Skeletal muscle tissue (tissue), 4 donors: Measurements from ENCODE around the gene HIRIP3. TPM values are rescaled to one million over a fixed set of nuclear protein-coding genes. Genes with fewer than 3 reads are reported as not detected.
"Not testable (repeated sequence)": the region's sequence is repeated elsewhere in the genome, so short reads cannot be mapped to it uniquely, and the experiment has no call there.

ENCODE experiments used
- H3K27ac ChIP-seq: one replicate; pipeline ENCODE4 v1.7.0; 2013; ENCODE audit warnings: mild to moderate bottlenecking, low read depth, low read length, inconsistent platforms
- H3K27me3 ChIP-seq, 3 donors: one replicate each; pipeline ENCODE4 v1.7.0; 2013; ENCODE audit warnings: low read length in 3 of 3; ENCODE audit not compliant: control insufficient read depth in 3 of 3, insufficient read depth in 3 of 3
- H3K36me3 ChIP-seq, 3 donors: one replicate each; pipeline ENCODE4 v1.7.0; 2013; ENCODE audit warnings: low read length in 3 of 3; ENCODE audit not compliant: control insufficient read depth in 3 of 3, insufficient read depth in 3 of 3
- H3K4me1 ChIP-seq, 3 donors: one replicate each; pipeline ENCODE4 v1.7.0; 2013; ENCODE audit warnings: low read length in 3 of 3, mild to moderate bottlenecking in 3 of 3; ENCODE audit not compliant: control insufficient read depth in 3 of 3, insufficient read depth in 3 of 3
- H3K4me3 ChIP-seq, 3 donors: one replicate each; pipeline ENCODE4 v1.7.0; 2013; ENCODE audit warnings: low read length in 3 of 3
- H3K9ac ChIP-seq, 3 donors: one replicate each; pipeline ENCODE4 v1.7.0; 2013; ENCODE audit warnings: low read length in 3 of 3, mild to moderate bottlenecking in 3 of 3, moderate library complexity in 2 of 3, low read depth in 1 of 3
- H3K9me3 ChIP-seq, 3 donors: one replicate each; pipeline ENCODE4 v1.7.0; 2013; ENCODE audit warnings: low read length in 3 of 3; ENCODE audit not compliant: control insufficient read depth in 3 of 3
- total RNA-seq: library from RNA; depleted of rRNA; stranded (reverse); fragments of >200 nt; gene quantifications from one replicate; pipeline ENCODE4 v1.2.3, GENCODE V29; 2014
- donor health status: Osteomylitis.

HIRIP3 gene, protein sequence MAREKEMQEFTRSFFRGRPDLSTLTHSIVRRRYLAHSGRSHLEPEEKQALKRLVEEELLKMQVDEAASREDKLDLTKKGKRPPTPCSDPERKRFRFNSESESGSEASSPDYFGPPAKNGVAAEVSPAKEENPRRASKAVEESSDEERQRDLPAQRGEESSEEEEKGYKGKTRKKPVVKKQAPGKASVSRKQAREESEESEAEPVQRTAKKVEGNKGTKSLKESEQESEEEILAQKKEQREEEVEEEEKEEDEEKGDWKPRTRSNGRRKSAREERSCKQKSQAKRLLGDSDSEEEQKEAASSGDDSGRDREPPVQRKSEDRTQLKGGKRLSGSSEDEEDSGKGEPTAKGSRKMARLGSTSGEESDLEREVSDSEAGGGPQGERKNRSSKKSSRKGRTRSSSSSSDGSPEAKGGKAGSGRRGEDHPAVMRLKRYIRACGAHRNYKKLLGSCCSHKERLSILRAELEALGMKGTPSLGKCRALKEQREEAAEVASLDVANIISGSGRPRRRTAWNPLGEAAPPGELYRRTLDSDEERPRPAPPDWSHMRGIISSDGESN
- total RNA-seq, result 9.4 TPM

DNA sequence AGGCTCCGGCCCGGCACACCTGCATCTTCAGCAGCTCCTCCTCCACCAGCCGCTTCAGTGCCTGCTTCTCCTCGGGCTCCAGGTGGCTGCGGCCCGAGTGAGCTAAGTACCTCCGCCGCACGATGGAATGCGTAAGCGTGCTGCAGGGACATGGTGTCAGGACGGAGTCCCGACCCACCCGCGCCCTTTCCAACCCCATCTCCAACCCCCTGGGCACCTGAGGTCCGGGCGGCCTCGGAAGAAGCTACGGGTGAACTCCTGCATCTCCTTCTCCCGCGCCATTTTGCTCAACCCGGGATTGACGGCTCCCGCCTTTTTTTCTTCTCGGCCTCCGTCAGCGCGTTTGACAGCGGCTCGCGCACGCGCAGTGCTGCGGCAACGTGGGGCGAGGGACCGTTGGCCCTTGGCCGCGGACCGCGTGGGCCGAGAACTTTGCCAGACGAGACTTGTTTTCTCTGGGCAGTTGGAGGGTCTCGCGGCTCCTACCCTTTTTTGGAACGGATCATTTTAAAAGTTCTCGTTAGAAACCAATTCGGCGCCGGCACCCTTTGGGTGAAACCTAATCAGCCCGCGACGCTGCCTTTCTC lies at the start of gene HIRIP3:
TSS of gene HIRIP3 (minus strand) at position 294 of the 587 bp plus-strand sequence. CDS start at position 282, 12 bp downstream.
- H3K36me3 ChIP-seq, result peaks cover 31 to 38% (median 37%) of the 10 kb centered on the region in 3 donors
- no peaks in the 10 kb centered on the region for H3K9me3 ChIP-seq
- peak within 1 kb of the TSS; percentile 99 for H3K27ac ChIP-seq
- peak within 1 kb of the TSS; percentile 95 to 97 (median 96) for H3K9ac ChIP-seq
- peaks cover 18 to 34% (median 20%) of the 10 kb centered on the region in 3 donors for H3K4me1 ChIP-seq
- H3K4me3 ChIP-seq, result peak within 1 kb of the TSS; percentile 77 to 98 (median 96)
- H3K27me3 ChIP-seq, result peaks cover 0 to 3% (median 0%) of the 10 kb centered on the region in 3 donors

DNA sequence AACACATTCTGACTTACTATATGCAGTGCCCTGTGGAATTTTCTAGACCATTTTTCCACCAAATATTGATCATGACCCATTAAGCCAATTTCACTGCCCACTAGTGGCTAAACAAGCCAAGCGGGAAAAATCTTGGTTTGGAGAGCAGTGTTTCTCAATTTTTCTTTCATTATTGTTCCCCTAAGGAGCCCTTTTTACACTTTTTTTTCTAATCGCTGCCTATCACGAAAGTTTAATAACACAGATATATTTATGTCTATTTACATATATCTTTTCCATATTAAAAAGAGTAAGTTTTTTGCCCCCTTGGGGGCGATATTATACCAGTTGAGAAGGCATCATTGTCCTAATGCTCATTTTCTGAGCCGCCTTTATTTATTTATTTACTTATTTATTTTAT lies 46.4 kb upstream of the HIRIP3 start:
- Histone ChIP-seq H3K9ac (no peak overlapping the region), H3K9me3 (no peaks in the 10 kb centered on the region), H3K27ac (no peak overlapping the region), H3K4me3 (no peak overlapping the region), H3K36me3 (no peaks in the 10 kb centered on the region), H3K27me3 (peaks cover 0 to 4% (median 0%) of the 10 kb centered on the region in 3 donors), H3K4me1 (peaks cover 0 to 2% (median 0%) of the 10 kb centered on the region in 3 donors)

DNA sequence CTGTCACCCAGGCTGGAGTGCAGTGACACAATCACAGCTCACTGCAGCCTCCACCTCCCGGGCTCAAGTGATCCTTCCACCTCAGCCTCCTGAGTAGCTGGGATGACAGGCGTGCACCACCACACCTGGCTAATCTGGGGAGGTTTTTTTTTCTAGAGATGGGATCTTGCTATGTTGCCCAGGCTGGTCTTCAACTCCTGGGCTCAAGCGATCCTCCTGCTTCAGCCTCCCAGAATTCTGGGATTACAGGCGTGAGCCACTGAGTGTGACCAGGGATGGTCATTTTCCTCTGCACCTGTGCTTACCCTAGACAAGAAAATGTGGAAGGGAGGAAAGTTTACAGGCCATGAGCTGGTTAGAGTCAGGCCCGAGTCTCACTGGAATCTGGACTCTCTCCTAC lies 45.3 kb upstream of the HIRIP3 start:
- H3K27me3 ChIP-seq, H3K36me3 ChIP-seq, H3K27ac ChIP-seq, H3K9me3 ChIP-seq, H3K4me3 ChIP-seq, H3K4me1 ChIP-seq, H3K9ac ChIP-seq: not testable (repeated sequence)

DNA sequence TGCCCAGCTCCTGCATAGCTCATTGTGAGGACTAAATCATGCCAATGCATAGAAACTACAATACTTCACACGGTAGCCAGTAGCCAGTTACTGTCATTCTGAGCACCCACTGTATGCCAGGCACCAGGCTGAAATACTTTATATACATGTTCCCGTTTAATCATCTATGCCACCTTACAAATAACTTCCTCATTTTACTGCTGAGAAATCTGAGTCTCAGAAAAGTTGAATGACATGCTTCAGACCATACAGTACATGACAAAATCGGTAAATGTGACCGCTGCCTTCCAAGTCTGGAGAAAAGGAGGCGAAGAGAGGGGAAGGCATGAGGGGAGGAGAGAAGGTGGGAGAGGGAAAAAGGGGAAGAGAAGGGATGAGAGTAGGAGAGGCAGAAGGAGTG lies 44.8 kb upstream of the HIRIP3 start:
- H3K27ac ChIP-seq, result no peak overlapping the region
- H3K4me3 ChIP-seq, result no peak overlapping the region
- no peaks in the 10 kb centered on the region for H3K9me3 ChIP-seq
- peaks cover 0 to 2% (median 0%) of the 10 kb centered on the region in 3 donors for H3K4me1 ChIP-seq
- peaks cover under 1 to 7% (median 2%) of the 10 kb centered on the region in 3 donors for H3K27me3 ChIP-seq
- H3K9ac ChIP-seq, result no peak overlapping the region
- no peaks in the 10 kb centered on the region for H3K36me3 ChIP-seq

DNA sequence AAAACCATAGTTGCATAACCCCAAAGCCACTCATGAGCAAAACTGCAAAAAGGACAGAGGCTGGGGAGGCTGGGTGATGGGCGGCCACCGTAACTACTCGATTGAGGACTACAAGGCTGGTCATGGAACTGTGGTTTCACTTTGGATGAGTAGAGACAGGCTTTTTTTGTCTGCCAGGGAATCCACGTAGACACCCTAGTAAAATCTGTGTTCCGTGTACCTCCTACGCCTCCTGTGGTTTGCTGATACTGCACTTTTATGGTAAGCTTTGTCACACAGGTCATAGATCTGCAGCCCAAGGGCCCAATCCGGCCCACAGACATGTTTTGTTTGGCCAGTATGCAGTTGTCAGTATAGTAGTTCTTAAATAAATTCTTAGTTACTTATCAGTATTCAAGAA lies 37.9 kb upstream of the HIRIP3 start:
- Histone ChIP-seq H3K27me3 (peaks cover 32 to 50% (median 45%) of the 10 kb centered on the region in 3 donors), H3K4me1 (peaks cover 15 to 22% (median 16%) of the 10 kb centered on the region in 3 donors), H3K36me3 (no peaks in the 10 kb centered on the region), H3K4me3 (no peak overlapping the region), H3K27ac (no peak overlapping the region), H3K9ac (no peak overlapping the region), H3K9me3 (no peaks in the 10 kb centered on the region)

DNA sequence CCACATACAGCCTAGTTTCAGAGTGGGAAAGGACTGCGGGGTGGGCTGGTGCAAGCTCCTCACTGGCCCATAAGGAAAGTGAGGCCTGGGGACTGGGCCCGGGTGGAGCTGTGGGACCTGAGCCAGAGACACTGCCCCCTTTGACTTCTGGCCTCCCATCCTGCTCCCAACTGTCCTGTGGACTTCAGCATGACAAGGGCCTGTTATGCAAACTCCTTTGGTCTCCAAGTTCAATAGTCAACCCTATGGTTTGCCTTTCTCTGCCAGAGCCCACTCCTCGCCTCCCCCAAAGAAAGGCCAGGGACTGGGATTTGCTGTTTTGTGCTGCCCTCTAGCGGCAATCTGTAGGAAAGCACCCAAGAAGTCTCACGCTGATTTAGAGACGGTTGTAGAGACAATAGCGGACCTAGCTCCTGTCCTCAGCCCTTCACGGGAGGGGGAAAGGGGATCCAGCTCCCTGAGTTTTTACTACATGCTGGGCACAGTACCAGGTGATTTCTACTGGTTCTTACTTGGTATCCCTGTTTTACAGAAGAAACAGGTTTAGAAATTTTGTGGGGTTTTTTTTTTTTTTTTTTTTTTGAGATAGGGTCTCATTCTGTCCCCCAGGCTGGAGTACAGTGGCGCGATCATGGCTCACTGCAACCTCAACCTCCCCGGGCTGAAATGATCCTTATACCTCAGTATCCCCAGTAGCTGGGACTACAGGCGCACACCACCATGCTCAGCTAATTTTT lies 36.8 kb upstream of the HIRIP3 start:
- no peak overlapping the region for H3K9ac ChIP-seq
- no peak overlapping the region for H3K4me3 ChIP-seq
- H3K4me1 ChIP-seq, result peaks cover 15 to 28% (median 18%) of the 10 kb centered on the region in 3 donors
- H3K27me3 ChIP-seq, result peaks cover 35 to 56% (median 50%) of the 10 kb centered on the region in 3 donors
- H3K27ac ChIP-seq, result no peak overlapping the region
- H3K9me3 ChIP-seq, result no peaks in the 10 kb centered on the region
- H3K36me3 ChIP-seq, result no peaks in the 10 kb centered on the region

DNA sequence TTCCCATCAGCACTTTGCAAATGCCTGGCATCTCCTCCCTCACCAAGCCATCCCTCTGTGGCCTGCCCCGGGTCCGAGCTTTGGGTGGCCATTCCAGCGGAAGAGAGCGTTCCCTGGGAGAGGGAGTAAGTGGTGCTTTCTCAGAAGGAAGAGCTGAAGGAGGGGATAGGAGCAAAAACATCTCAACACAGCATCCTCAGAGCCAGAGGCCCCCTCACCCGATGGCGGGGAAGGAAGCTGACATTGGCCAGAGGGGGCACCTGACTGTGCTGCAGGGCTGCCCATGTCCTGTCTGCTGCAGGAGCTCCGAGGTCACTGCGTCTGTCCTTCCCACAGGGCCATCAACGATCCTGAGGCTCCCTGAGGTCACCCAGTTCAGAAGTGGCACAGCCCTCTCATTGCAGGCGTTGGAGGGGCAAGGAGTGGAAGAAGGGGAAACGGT lies 36.1 kb upstream of the HIRIP3 start:
- Histone ChIP-seq H3K36me3 (no peaks in the 10 kb centered on the region), H3K4me3 (no peak overlapping the region), H3K9me3 (no peaks in the 10 kb centered on the region), H3K27me3 (peaks cover 42 to 60% (median 54%) of the 10 kb centered on the region in 3 donors), H3K9ac (peak overlapping the region in 1 of 3 donors; percentile 8), H3K27ac (no peak overlapping the region), H3K4me1 (peaks cover 15 to 28% (median 18%) of the 10 kb centered on the region in 3 donors)

DNA sequence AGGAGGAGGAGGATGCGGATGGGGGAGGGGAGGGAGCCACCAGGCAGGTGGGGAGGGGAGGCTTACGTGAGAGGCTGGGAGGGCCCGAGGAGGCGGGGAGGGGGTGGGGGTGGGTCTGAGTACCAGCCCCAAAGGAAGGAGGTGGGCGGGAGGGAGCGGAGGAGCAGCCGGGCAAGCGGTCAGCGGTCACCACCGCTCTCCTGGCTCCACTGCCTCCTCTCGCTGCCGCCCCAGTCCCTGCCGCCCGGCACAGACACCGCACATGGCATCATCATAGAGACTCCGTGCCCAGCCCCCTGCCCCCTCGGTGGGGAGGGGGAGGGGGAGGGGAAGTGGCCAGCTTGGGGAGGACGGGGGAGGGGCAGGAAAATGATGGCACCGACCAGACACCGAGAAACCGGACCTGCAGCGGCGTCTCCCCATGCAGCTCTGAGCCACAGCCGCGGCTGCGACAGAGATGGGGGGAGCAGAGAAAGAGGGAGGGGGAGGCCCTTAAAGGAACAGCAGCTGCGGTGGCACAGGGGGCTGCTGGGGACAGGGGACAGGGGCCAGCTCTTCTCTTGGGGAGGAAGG lies 35.5 kb upstream of the HIRIP3 start, which contains the start of gene TLCD3B:
TSS of gene TLCD3B (minus strand) at position 431 of the 573 bp plus-strand sequence. CDS start 744 bp downstream, outside the sequence.
- H3K4me3 ChIP-seq, result no peak within 1 kb of the TSS
- no peaks in the 10 kb centered on the region for H3K9me3 ChIP-seq
- H3K4me1 ChIP-seq, result peaks cover 15 to 28% (median 18%) of the 10 kb centered on the region in 3 donors
- H3K27me3 ChIP-seq, result peaks cover 42 to 61% (median 55%) of the 10 kb centered on the region in 3 donors
- H3K9ac ChIP-seq, result peak within 1 kb of the TSS in 1 of 3 donors; percentile 8
- no peak within 1 kb of the TSS for H3K27ac ChIP-seq
- no peaks in the 10 kb centered on the region for H3K36me3 ChIP-seq

DNA sequence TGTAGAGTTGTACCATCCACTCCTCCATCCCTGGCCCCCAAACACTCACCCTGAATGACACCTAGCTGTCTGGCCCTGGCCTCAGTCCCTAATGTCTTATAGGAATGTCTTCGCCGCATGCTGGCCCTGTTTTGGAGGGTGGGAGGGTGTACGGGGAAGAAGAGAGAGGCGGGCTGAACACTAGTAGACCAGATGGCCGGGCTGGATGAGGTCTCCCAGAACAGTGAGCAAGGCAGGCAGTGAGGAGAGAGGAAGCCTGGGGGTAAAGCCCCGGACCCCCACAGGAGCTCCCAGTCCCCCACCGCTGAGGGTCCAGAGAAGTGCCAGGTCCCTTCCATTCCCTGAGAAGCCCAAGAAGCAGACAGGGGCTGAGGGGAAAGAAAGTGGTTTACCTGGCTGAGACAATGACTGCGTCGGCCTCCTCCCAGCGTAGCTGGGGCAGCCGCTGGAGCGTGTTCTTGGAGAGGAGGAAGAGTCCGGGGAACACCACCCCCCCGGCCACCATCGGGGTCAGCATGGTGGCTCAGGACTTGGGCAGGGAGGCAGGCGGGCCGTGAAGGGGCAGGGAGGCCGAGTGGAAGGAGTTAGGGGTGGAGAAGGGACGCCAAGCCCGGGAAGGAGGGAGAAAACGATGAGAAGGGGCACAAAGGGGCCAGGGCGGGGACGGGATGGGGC lies 34.7 kb upstream of the HIRIP3 start:
- Histone ChIP-seq H3K27ac (no peak overlapping the region), H3K27me3 (peaks cover 46 to 66% (median 58%) of the 10 kb centered on the region in 3 donors), H3K9me3 (no peaks in the 10 kb centered on the region), H3K9ac (no peak overlapping the region), H3K4me3 (no peak overlapping the region), H3K4me1 (peaks cover 15 to 28% (median 18%) of the 10 kb centered on the region in 3 donors), H3K36me3 (no peaks in the 10 kb centered on the region)
